Stimulated activated CD4-positive, alpha-beta T cell treated with anti-CD3 and anti-CD28 coated beads, TNF-alpha, amount 100 ng/mL, for 24 hours (primary cell): Measurements from ENCODE around the gene CAPN1.
A peak's percentile ranks its signal among the peaks of the same experiment; 100 is the strongest.

Experiments used
- DNase-seq, 3 experiments: peaks; one replicate each; pipeline ENCODE4 v3.0.0-alpha.2; 2020; ENCODE audit warnings: low read depth in 3 of 3

CAPN1 gene

DNA sequence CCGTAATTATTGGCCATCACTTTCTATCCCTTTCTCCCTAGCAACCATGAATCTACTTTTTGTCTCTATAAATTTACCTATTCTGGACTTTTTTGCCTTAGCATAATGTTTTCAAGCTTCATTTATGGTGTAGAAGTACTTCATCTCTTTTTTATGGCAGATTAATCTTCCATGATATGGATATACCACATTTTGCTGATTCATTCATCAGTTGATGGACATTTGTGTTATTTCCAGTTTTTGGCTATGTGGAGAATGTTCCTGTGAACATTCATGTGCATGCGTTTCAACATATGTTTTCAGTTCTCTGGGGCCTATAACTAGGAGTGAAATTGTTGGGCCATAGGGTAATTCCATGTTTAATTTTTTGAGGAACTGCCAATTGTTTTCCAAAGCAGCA, 12.8 kb downstream of the CAPN1 start:
- no peak for DNase-seq

DNA sequence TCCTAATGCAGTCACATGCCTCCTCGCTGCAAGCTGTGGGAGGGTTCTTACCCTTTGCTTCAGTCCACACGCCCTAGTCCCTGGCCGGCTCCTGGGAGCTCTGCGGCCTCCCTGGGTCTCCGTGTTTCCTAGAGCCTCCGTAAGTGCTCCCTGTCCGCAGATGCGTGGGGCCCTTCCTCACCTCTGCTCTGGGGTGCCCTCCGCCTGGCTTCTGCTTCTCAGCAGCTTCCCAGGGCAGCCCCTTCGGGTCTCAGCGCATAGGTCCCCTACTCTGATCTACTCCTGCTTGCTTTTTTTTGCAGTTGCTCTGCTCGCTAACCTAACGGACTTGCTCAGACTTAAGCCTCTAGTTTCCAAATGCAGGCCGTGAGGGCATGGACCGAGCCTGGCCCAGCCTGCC, 22.4 kb downstream of the CAPN1 start:
- no peak for DNase-seq

DNA sequence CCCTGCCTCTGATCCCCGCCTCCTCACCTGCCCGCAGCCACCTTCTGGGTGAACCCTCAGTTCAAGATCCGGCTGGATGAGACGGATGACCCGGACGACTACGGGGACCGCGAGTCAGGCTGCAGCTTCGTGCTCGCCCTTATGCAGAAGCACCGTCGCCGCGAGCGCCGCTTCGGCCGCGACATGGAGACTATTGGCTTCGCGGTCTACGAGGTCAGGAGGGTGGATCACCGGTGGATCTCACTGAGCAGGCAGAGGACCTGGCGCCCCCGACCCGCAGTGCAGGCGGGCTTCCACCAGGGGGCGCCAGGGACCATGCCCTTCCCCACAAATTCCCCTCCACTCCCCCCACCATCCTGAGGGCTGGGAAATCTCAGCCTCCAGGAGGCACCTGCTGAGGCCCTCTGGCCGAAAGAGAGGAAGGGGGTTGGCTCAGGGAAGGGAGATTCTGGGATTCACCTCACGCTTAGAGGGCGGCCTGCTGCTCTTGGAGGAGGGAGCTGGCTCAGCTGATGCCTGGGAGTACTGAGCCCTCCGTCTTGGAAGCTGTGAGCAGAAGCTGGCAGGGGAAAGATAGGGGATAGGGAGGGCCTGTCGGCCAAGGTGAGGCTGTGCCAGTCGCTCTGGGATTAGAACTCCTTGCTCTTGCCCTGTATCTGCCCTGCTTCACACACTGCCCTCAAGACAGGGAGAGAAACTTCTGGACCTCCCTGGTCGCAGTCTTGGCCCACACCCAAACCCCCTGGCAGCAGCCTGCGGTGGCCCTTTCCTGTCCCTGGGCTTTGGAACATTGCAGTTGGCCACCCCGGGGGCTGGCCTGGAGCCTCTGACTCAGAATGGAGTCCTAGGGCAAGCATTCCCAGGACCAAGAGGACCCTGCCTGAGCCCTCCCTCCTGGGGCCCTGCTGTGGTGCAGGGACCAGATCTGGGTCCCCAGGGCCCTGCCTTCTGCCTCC, 23.2 kb downstream of the CAPN1 start:
- peak in 1 of 3 experiments; percentile 48 for DNase-seq

DNA sequence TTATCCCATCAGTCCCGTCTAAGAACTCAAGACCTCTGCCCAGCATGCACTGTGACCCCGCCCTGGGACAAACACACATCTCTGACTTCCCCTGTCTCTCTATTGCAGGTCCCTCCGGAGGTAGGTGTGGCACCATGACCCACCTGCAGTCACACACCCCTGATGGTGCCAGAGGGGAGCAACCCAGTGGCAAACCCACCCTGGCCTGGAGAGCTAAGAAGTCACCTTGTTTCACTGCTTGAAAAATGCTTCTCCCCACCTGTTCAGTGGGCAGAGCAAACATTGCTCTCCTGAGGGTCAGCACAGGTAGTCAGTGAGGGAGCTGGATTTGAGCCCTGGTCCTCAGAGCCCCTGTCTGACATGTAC, 23.9 kb downstream of the CAPN1 start:
- no peak for DNase-seq

DNA sequence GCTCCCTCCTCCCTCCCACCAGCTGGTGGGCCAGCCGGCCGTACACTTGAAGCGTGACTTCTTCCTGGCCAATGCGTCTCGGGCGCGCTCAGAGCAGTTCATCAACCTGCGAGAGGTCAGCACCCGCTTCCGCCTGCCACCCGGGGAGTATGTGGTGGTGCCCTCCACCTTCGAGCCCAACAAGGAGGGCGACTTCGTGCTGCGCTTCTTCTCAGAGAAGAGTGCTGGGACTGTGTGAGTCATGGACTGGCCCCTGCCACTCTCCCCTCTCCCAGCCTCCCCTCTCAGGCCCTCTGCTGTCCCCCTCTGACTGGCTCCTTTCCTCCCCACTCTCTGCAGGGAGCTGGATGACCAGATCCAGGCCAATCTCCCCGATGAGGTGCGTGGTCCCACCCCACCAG, 24.7 kb downstream of the CAPN1 start:
- no peak for DNase-seq

DNA sequence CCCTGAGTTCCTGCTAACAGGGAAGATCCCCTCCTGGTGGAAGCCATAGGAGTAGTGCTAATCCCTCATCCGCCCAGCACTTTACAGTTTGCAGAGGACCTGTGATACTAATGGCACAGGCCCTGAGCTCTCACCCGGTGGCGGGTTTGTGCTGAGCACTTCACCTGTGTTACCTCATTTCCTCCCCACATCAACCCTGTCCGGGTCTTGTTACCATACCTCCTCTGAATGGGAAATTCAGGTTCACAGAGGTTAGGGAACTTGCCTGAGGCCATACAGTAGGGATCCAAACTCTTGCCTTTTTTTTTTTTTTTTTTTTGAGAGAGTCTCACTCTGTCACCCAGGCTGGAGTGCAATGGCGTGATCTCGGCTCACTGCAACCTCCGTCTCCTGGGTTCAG, 25.2 kb downstream of the CAPN1 start:
- no peak for DNase-seq

DNA sequence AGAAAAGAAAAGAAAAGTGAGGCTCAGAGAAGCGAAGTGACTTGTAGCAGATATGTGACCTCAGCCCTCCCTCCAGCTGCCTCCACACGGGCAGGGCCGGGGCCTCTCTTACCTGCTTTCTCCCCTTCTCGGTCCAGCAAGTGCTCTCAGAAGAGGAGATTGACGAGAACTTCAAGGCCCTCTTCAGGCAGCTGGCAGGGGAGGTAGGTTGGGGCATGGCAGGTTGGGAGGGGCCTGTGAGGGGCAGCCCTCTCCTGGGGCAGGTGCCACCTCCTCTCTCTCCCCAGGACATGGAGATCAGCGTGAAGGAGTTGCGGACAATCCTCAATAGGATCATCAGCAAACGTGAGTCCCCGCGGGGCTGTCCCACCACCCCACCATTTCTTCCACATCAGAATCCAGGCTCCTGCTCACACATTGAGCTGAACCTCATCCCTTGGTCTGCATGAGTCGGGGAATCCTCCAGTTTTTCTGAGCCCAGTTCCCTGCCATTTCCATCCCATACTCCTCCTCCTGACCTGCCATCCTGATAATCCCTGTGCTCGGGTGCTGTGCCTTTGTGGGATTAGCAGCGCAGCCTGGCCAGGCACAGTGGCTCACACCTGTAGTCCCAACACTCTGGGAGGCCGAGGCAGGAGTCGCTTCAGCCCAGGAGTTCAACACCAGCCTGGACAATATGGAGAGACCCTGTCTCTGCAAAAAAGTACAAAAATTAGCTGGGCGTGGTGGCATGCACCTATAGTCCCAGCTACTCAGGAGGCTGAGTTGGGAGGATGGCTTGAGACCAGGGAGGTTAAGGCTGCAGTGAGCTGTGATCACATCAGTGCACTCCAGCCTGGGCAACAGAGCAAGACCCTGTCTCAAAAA, 26.4 kb downstream of the CAPN1 start:
- DNase-seq, result no peak

DNA sequence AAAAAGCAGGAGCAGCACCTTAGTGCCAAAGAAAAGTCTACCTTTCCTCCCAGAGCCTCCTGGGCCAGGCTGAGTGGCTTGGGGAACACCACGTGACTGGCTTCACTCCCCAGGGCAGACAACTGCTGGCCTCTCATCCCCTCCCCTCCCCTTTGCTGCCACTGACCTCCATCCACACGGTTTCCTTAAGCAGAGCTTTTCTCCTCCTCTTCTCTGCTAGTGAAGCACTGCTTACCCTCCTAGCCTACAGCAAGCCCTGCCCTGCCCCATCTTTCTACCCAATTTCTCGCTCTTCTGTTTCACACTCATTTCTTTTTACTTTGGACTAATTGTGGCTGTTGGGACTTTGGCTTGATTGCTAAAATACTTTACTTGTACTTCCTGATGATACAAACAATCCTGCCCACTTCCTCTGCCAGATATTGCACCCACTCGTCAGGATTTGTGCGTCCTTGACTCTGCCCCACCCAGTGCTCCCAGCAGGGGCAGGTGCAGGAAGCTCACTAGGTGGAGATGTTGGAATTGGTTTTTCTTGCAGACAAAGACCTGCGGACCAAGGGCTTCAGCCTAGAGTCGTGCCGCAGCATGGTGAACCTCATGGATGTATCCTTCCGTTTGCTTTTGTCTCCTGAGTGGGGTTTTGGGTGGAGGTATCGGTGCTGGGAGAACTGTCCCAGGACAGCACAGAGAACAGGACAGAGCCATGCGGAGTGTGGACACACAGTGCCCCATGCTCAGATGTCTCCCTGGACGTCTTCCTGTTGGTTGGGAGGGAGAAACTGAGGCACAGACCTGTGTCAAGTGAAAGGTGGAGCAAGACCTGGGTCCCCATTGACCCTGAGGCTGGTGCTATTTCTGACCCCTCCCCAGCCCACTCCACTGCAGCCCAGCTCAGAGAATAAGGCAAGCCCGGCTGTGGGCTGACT, 27.3 kb downstream of the CAPN1 start:
- DNase-seq, result no peak

DNA sequence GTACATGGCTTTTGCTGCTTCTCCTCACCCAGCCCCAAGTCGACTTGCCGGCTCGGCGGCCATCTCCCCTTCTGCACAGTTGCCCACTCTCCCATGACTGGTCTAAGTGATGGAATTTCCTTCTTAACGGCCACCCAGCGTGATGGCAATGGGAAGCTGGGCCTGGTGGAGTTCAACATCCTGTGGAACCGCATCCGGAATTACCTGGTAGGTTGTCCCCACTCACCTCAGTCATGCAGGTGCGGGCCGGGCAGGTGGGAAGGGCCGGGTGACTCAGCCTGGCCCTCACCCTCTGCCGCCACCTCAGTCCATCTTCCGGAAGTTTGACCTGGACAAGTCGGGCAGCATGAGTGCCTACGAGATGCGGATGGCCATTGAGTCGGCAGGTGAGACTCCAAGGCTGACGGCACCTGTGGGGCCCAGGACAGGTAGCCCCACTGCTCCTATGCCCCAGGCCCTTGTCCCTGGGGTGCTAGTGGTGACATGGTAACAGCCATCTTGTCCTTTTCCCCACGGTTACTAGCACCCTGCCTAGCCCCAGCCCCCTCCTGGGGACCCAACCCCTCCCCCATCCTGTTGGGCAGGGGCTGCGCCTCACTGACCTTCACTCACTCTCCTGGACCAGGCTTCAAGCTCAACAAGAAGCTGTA, 28.1 kb downstream of the CAPN1 start:
- no peak for DNase-seq

DNA sequence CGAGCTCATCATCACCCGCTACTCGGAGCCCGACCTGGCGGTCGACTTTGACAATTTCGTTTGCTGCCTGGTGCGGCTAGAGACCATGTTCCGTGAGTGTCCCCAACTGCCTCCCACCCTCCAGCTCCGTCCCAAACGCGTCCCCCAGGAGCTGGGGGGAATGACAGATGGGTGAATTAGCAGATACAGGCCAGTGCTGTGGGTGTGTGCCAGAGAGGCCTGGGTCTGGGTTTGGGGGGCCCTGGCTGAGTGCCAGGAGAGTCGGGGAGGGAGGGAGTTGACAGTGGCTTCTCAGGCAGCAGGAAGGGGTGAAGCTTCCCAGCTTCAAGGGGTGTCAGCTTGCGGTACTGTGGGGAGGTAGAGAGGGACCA, 28.6 kb downstream of the CAPN1 start:
- DNase-seq, result no peak

DNA sequence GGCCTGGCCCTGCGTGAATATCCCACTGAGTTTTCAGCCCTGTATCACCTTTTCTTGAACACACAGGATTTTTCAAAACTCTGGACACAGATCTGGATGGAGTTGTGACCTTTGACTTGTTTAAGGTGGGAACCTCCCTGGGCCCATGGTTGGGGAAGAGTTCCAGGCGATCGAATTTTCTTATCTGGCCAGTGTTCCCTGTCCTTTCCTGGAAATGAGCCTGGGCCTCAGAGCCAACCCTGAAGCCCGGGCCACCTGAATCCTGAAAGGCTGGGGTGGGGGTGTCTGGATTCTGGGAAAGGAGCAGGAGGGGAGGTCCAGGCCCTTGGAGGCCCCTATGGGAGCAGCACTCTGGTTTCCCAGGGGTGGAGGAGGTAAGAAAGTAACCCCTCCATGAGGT, 29.0 kb downstream of the CAPN1 start:
- no peak for DNase-seq

DNA sequence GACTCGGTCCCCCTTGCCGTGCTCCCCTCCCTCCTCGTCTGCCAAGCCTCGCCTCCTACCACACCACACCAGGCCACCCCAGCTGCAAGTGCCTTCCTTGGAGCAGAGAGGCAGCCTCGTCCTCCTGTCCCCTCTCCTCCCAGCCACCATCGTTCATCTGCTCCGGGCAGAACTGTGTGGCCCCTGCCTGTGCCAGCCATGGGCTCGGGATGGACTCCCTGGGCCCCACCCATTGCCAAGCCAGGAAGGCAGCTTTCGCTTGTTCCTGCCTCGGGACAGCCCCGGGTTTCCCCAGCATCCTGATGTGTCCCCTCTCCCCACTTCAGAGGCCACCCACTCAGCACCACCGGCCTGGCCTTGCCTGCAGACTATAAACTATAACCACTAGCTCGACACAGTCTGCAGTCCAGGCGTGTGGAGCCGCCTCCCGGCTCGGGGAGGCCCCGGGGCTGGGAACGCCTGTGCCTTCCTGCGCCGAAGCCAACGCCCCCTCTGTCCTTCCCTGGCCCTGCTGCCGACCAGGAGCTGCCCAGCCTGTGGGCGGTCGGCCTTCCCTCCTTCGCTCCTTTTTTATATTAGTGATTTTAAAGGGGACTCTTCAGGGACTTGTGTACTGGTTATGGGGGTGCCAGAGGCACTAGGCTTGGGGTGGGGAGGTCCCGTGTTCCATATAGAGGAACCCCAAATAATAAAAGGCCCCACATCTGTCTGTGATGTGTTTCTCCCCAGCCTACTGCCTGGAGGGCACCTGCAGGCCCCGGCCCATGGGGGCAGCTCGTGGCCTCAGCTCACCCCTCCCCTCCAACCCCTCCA, 29.8 kb downstream of the CAPN1 start:
- DNase-seq, result no peak

DNA sequence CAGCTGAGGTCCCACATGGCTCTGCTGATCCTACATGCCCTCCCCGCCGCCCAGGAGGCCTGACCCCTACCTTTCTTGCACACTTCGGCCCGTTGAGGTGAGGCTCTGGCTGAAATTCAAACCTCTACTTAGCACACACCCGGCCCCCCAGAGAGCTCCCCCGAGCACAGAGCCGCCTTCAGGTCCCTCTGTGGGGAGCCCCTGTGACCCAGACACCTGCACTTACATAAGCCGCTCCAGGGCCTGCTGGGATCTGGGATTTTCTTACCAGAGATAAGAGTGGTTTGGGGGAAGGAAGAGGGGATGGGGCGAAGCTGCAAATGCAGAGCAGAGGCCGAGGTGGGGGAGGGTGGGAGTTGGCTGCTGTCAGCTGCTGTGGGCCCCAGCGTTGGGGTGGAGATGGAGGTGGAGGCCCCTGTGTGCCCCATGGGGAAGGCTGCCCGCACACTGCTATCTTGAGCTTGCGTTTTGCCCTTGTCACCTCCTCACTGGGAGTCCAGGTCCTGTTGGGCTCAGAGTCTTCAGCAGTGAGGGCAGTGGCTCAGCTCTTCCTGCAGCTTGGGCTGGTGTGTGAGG, 30.6 kb downstream of the CAPN1 start:
- DNase-seq, result no peak

DNA sequence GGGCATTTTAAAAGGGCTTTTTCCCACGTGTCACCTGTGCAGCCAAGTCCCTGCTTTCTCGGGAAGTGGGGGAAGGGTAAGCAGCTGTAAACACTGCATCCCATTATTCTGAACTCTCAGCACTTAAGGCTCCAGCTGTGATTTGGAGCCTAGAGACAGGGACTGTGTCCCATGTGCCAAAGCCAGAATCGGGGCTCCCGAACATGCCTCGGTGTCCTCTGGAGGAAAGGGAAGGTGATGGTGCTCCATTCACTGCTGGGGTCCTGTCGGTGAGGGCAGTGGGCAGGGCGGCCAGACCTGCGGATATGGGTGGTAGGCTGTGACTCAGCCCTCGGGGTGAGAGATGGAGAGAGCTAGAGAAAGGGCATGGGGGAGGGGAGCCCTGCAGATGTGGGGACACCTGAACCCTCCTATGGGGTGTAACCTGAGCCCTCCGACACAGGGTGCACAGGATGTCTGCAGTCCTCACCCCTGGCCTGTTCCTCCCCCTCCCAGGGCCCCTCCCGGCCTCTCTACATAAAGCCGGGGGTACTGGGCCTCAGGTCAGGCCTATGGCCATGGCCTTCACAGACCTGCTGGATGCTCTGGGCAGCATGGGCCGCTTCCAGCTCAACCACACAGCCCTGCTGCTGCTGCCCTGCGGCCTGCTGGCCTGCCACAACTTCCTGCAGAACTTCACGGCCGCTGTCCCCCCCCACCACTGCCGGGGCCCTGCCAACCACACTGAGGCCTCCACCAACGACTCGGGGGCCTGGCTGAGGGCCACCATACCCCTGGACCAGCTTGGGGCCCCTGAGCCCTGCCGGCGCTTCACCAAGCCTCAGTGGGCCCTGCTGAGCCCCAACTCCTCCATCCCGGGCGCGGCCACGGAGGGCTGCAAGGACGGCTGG, 31.8 kb downstream of the CAPN1 start:
- DNase-seq, result no peak

DNA sequence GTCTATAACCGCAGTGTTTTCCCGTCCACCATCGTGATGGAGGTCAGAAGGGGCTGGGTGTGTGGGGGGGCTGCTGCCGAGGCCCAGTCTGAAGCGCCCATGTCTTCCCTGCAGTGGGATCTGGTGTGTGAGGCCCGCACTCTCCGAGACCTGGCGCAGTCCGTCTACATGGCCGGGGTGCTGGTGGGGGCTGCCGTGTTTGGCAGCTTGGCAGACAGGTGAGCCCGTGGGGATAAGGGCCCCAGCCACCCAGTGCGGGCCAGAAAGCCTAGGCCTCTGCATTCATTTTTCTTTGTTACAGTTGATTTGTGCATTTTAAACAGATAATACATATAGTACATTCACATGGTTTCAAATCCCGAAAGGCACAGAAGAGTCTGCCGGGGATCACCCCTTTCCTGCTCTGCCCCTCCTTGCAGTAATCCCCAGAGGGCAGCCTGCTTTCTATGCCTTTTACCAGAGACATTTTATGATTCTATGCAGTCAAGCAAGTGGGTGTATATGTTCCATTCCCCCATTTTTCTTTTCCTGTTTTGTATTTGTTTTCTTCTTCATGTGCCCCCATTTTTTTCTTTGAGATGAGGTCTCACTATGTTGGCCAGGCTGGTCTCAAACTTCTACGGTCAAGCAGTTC, 32.6 kb downstream of the CAPN1 start:
- no peak for DNase-seq

DNA sequence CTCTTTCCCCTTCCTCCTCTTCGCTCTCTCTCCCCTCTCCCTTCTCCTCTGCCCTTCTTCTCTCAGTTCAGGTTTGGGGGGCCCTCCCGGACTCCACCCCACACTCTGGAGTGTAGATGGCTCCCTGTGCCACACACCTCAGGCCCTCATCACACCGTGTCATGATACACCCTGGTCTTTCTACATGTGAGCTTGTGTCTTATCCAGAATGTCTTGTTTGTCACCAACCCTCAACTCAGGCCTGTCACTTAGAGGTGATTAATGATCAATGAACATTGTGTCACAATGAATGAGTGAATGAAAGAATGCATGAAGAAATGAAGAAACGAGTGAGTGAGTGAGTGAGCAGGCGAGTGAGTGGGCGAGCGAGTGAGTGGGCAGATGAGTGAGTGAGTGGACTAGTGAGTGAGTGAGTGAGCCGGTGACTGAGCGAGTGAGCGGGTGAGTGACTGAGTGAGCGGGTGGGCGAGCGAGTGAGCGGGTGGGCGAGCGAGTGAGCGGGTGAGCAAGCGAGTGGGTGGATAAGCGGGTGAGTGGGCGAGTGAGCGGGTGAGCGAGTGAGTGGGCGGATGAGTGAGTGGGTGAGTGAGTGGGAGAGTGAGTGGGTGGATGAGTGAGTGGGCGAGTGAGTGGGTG, 33.8 kb downstream of the CAPN1 start:
- DNase-seq, result no peak

DNA sequence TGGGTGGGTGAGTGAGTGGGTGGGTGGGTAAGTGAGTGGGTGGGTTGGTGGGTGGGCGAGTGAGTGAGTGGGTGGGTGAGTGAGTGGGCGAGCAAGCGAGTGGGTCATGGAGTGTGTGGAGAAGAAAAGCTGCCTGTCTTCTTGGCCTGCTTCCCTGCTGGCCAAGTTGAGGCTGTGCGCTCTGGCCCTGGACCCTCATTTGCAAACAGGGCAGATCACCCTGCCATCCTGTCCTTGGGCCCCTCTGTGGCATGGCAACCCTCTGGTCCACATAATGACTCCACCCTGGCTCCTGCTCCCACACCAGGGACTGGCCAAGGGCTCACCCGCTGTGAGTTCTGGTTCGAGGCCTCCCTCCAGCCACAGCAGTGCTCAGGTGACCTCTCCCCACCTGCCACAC, 35.1 kb downstream of the CAPN1 start:
- no peak for DNase-seq
